OCI-LY1 (cell line): ENCODE measurements around the gene MAD1L1.

Experiments used
- H2AFZ ChIP-seq: fragments of 200-600 bp; sonication (generic), shearing (Covaris generic); 2 replicates; pipeline ENCODE4 v1.6.0; 2014; ENCODE audit warnings: antibody characterized with exemption, mild to moderate bottlenecking, low read length
- H3F3A ChIP-seq: fragments of 200-600 bp; sonication (generic), shearing (Covaris generic); 2 replicates; pipeline ENCODE4 v1.6.0; 2014; ENCODE audit warnings: mild to moderate bottlenecking, antibody characterized with exemption, low read length, moderate library complexity; ENCODE audit not compliant: insufficient read depth
- H3K27ac ChIP-seq: fragments of 200-600 bp; sonication (generic); 2 replicates; pipeline ENCODE4 v1.5.1; 2014; ENCODE audit warnings: low read length, mixed run types, mild to moderate bottlenecking, low read depth; ENCODE audit not compliant: poor library complexity, severe bottlenecking
- H3K27me3 ChIP-seq: fragments of 200-600 bp; sonication (generic); 2 replicates; pipeline ENCODE4 v1.6.0; 2014; ENCODE audit warnings: antibody characterized with exemption, mild to moderate bottlenecking, low read length, moderate library complexity; ENCODE audit not compliant: insufficient read depth
- H3K36me3 ChIP-seq: fragments of 200-600 bp; sonication (generic); 2 replicates; pipeline ENCODE4 v1.6.1; 2014; ENCODE audit warnings: mild to moderate bottlenecking, antibody characterized with exemption, low read length, moderate library complexity, mixed read lengths; ENCODE audit not compliant: insufficient read depth
- H3K4me1 ChIP-seq: fragments of 200-600 bp; sonication (generic); 2 replicates; pipeline ENCODE4 v1.5.1; 2014; ENCODE audit warnings: mild to moderate bottlenecking, low read length, moderate library complexity; ENCODE audit not compliant: insufficient read depth, severe bottlenecking
- H3K4me2 ChIP-seq: fragments of 200-600 bp; sonication (generic), shearing (Covaris generic); 2 replicates; pipeline ENCODE4 v1.6.1; 2014; ENCODE audit warnings: low read length
- H3K4me3 ChIP-seq: fragments of 200-600 bp; sonication (generic); 2 replicates; pipeline ENCODE4 v1.5.1; 2014; ENCODE audit warnings: low read length, low read depth, mild to moderate bottlenecking, mixed read lengths; ENCODE audit not compliant: poor library complexity, severe bottlenecking
- H3K79me2 ChIP-seq: fragments of 200-600 bp; shearing (Covaris generic); 2 replicates; pipeline ENCODE4 v1.6.1; 2016; ENCODE audit warnings: mixed run types, low read length, mixed read lengths; ENCODE audit not compliant: insufficient read depth
- H3K9ac ChIP-seq: fragments of 200-600 bp; sonication (generic), shearing (Covaris generic); 2 replicates; pipeline ENCODE4 v1.6.1; 2014; ENCODE audit warnings: mild to moderate bottlenecking, low read length, mixed read lengths
- H3K9me2 ChIP-seq: fragments of 200-600 bp; sonication (generic), shearing (Covaris generic); 2 replicates; pipeline ENCODE4 v1.6.1; 2014; ENCODE audit warnings: low read depth, mild to moderate bottlenecking, low read length, mixed read lengths
- H3K9me3 ChIP-seq: fragments of 200-600 bp; shearing (Covaris generic); 2 replicates; pipeline ENCODE4 v1.6.1; 2014; ENCODE audit warnings: low read length, mixed read lengths
- H4K20me1 ChIP-seq: fragments of 200-600 bp; sonication (generic), shearing (Covaris generic); 2 replicates; pipeline ENCODE4 v1.6.0; 2016; ENCODE audit warnings: mild to moderate bottlenecking, low read length; ENCODE audit not compliant: insufficient read depth
- EZH2 ChIP-seq: fragments of 200-600 bp; sonication (generic), shearing (Covaris generic); IDR thresholded peaks from 2 replicates; pipeline ENCODE4 v1.8.0; 2017; ENCODE audit warnings: borderline replicate concordance, mixed run types, mild to moderate bottlenecking, antibody characterized with exemption, low read length, moderate library complexity, mixed read lengths
- TF ChIP-seq, protein P1 (sequence below): fragments of 200-600 bp; sonication (generic), shearing (Covaris generic); IDR thresholded peaks from 2 replicates; pipeline ENCODE4 v1.5.1; 2017; ENCODE audit warnings: mild to moderate bottlenecking, antibody characterized with exemption, low read length, moderate library complexity, mixed read lengths

MAD1L1 gene

DNA sequence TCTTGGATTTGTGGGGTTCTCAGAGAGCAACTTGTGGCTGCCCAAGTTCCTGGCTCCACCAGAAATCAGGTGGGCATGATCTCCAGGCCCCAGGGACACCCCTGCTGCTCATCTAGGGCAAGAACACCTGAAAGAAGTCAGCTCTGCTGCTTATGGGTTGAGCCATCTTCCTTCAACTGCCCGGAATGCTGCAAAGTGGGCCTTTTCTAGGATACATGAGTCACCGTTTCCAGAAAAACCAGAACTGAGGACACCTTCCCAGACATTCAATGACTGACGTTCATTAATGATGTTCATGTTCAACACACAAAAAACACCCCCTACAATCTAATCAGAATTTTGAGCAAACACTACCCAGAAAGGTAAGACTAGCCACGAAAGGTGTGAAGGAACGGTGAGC lies 98.0 kb downstream of the MAD1L1 start:
- no peaks in the 10 kb centered on the region for H3K9me3 ChIP-seq
- H3K4me1 ChIP-seq = peaks cover 26% of the 10 kb centered on the region
- no peaks in the 10 kb centered on the region for H3K9me2 ChIP-seq
- peaks cover 13% of the 10 kb centered on the region for H3K36me3 ChIP-seq
- no peak overlapping the region for H3K4me3 ChIP-seq
- no peaks in the 10 kb centered on the region for H3F3A ChIP-seq
- no peak overlapping the region for H3K9ac ChIP-seq
- H3K27me3 ChIP-seq = no peaks in the 10 kb centered on the region
- no peak overlapping the region for H2AFZ ChIP-seq
- no peaks in the 10 kb centered on the region for H4K20me1 ChIP-seq
- H3K27ac ChIP-seq = no peak overlapping the region
- no peaks in the 10 kb centered on the region for H3K79me2 ChIP-seq
- TF ChIP-seq, protein P1, sequence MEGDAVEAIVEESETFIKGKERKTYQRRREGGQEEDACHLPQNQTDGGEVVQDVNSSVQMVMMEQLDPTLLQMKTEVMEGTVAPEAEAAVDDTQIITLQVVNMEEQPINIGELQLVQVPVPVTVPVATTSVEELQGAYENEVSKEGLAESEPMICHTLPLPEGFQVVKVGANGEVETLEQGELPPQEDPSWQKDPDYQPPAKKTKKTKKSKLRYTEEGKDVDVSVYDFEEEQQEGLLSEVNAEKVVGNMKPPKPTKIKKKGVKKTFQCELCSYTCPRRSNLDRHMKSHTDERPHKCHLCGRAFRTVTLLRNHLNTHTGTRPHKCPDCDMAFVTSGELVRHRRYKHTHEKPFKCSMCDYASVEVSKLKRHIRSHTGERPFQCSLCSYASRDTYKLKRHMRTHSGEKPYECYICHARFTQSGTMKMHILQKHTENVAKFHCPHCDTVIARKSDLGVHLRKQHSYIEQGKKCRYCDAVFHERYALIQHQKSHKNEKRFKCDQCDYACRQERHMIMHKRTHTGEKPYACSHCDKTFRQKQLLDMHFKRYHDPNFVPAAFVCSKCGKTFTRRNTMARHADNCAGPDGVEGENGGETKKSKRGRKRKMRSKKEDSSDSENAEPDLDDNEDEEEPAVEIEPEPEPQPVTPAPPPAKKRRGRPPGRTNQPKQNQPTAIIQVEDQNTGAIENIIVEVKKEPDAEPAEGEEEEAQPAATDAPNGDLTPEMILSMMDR = no peak
- no peak for TF ChIP-seq EZH2
- H3K4me2 ChIP-seq = no peak overlapping the region

DNA sequence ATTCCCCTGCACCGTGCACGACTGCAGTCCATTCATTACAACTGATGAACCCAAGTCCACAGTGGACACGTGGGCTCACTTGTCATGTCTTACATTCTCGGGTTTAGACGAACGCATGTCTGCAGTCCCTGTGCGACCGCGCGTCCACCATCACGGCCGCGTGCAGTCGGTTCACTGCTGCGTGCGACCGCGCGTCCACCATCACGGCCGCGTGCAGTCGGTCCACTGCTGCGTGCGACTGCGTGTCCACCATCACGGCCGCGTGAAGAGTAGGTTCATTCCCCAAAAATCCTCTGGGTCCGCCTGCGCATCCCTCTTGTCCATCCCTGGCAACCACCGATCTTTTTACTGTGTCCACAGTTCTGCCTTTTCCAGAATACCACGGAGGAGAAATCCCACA lies 100.5 kb downstream of the MAD1L1 start:
- Histone ChIP-seq H3K4me3 (no peak overlapping the region), H4K20me1 (no peaks in the 10 kb centered on the region), H3K36me3 (peaks cover 13% of the 10 kb centered on the region), H3K9me2 (no peaks in the 10 kb centered on the region), H3F3A (no peaks in the 10 kb centered on the region), H3K4me2 (no peak overlapping the region), H3K27ac (no peak overlapping the region), H2AFZ (no peak overlapping the region), H3K9ac (no peak overlapping the region), H3K9me3 (no peaks in the 10 kb centered on the region), H3K4me1 (peaks cover 19% of the 10 kb centered on the region), H3K79me2 (no peaks in the 10 kb centered on the region), H3K27me3 (no peaks in the 10 kb centered on the region)
- no peak for TF ChIP-seq EZH2
- TF ChIP-seq, protein P1 = no peak

- TF ChIP-seq EZH2 = no peak
- TF ChIP-seq, protein P1 = no peak
- H3K36me3 ChIP-seq = peaks cover 13% of the 10 kb centered on the region
- no peak overlapping the region for H3K4me3 ChIP-seq
- H3K79me2 ChIP-seq = no peaks in the 10 kb centered on the region
- no peak overlapping the region for H2AFZ ChIP-seq
- no peaks in the 10 kb centered on the region for H3K27me3 ChIP-seq
- H4K20me1 ChIP-seq = no peaks in the 10 kb centered on the region
- H3F3A ChIP-seq = no peaks in the 10 kb centered on the region
- no peak overlapping the region for H3K4me2 ChIP-seq
- H3K9me2 ChIP-seq = no peaks in the 10 kb centered on the region
- H3K27ac ChIP-seq = no peak overlapping the region
- no peaks in the 10 kb centered on the region for H3K9me3 ChIP-seq
- H3K9ac ChIP-seq = no peak overlapping the region
- peaks cover 19% of the 10 kb centered on the region for H3K4me1 ChIP-seq
These were observed 100.9 kb downstream of the MAD1L1 start for GRCh38 chr7:2131800-2132199.
